HG02885 (cell line): ENCODE data around the gene ACP4.

ENCODE experiments used
- ATAC-seq: cut with Tn5 transposase; IDR thresholded peaks from one replicate; pipeline ENCODE4 v1.9.1; 2021; ENCODE audit warnings: mild to moderate bottlenecking; ENCODE audit not compliant: unreplicated experiment, poor library complexity

The ACP4 gene

GRCh38 chr19:50838239-50838638 lies 48.0 kb downstream of the ACP4 start:
- ATAC-seq, result no peak

- ATAC-seq, result no peak
Measured at GRCh38 chr19:50839712-50840655, 49.8 kb downstream of the ACP4 start.

GRCh38 chr19:50842130-50842529 lies 51.9 kb downstream of the ACP4 start:
- no peak for ATAC-seq

- no peak for ATAC-seq
Measured at GRCh38 chr19:50843205-50843604, 53.0 kb downstream of the ACP4 start.

GRCh38 chr19:50843701-50844221 lies 53.5 kb downstream of the ACP4 start:
- ATAC-seq, result no peak

GRCh38 chr19:50844296-50844935 lies 54.2 kb downstream of the ACP4 start:
- ATAC-seq, result no peak
